ENCODE data around the gene HRCT1. TPM values are rescaled to one million over a fixed set of nuclear protein-coding genes. Genes with fewer than 3 reads are reported as not detected.

HRCT1 gene
- total RNA-seq, 1 donor from 2014 or later, result 10.8 TPM

- H3K27ac ChIP-seq, result no peak overlapping the region
- ATAC-seq, result no peak
- peaks cover 4% of the 10 kb centered on the region for H3K27me3 ChIP-seq
- TF ChIP-seq CTCF (IDR thresholded peaks at IDR 0.05), result no peak
- H3K36me3 ChIP-seq, result no peaks in the 10 kb centered on the region
- no peaks in the 10 kb centered on the region for H3K4me1 ChIP-seq
- no peak for DNase-seq
- intact Hi-C loops (cut with DNase I), result no loop called here
- H3K4me3 ChIP-seq, result no peak overlapping the region
- H3K9me3 ChIP-seq, result no peaks in the 10 kb centered on the region
Measured at GRCh38 chr9:35859990-35860339, 46.0 kb upstream of the HRCT1 start.

- Histone ChIP-seq H3K4me1 (no peaks in the 10 kb centered on the region), H3K36me3 (no peaks in the 10 kb centered on the region), H3K4me3 (no peak overlapping the region), H3K27me3 (peaks cover 4% of the 10 kb centered on the region), H3K27ac (no peak overlapping the region), H3K9me3 (no peaks in the 10 kb centered on the region)
- TF ChIP-seq CTCF (IDR thresholded peaks at IDR 0.05), result no peak
- intact Hi-C loops (cut with DNase I), result no loop called here
- no peak for DNase-seq
- ATAC-seq, result no peak
Measured at GRCh38 chr9:35861161-35861897, 44.7 kb upstream of the HRCT1 start.

- no peak overlapping the region for H3K27ac ChIP-seq
- intact Hi-C loops (cut with DNase I), result no loop called here
- ATAC-seq (no peak), DNase-seq (no peak)
- H3K9me3 ChIP-seq, result no peaks in the 10 kb centered on the region
- no peaks in the 10 kb centered on the region for H3K36me3 ChIP-seq
- no peaks in the 10 kb centered on the region for H3K4me1 ChIP-seq
- no peak overlapping the region for H3K4me3 ChIP-seq
- TF ChIP-seq CTCF (IDR thresholded peaks at IDR 0.05), result no peak
- H3K27me3 ChIP-seq, result peaks cover 4% of the 10 kb centered on the region
Measured at GRCh38 chr9:35862328-35862727, 43.7 kb upstream of the HRCT1 start.

GRCh38 chr9:35863583-35863982, 42.4 kb upstream of the HRCT1 start:
- TF ChIP-seq CTCF (IDR thresholded peaks at IDR 0.05), result no peak
- DNase-seq, result no peak
- H3K36me3 ChIP-seq, result no peaks in the 10 kb centered on the region
- H3K9me3 ChIP-seq, result no peaks in the 10 kb centered on the region
- no peak overlapping the region for H3K4me3 ChIP-seq
- no peaks in the 10 kb centered on the region for H3K4me1 ChIP-seq
- no peak overlapping the region for H3K27ac ChIP-seq
- H3K27me3 ChIP-seq, result peaks cover 4% of the 10 kb centered on the region
- intact Hi-C loops (cut with DNase I), result no loop called here
- ATAC-seq, result no peak

- ATAC-seq (no peak), DNase-seq (no peak)
- no peaks in the 10 kb centered on the region for H3K4me1 ChIP-seq
- no peak overlapping the region for H3K27ac ChIP-seq
- intact Hi-C loops (cut with DNase I), result no loop called here
- TF ChIP-seq CTCF (IDR thresholded peaks at IDR 0.05), result no peak
- no peaks in the 10 kb centered on the region for H3K9me3 ChIP-seq
- peaks cover 4% of the 10 kb centered on the region for H3K27me3 ChIP-seq
- no peaks in the 10 kb centered on the region for H3K36me3 ChIP-seq
- H3K4me3 ChIP-seq, result no peak overlapping the region
Measured at GRCh38 chr9:35864695-35865255, 41.2 kb upstream of the HRCT1 start.

Measured in upper lobe of right lung (tissue), 1 donor.